Upper lobe of right lung (tissue), 1 donor: ENCODE data around the gene CRMP1. TPM values are rescaled to one million over a fixed set of nuclear protein-coding genes. Genes with fewer than 3 reads are reported as not detected.

ENCODE experiments used
- ATAC-seq: fragments of 200-7000 bp; cut with Tn5 transposase; one replicate; pipeline ENCODE4 v1.9.1; 2020; ENCODE audit warnings: mild to moderate bottlenecking, moderate library complexity
- DNase-seq: peaks from one replicate; pipeline ENCODE4 v3.0.0-alpha.2; 2020
- H3K27ac ChIP-seq: fragments of 200-600 bp; one replicate; pipeline ENCODE4 v1.8.0; 2022
- H3K27me3 ChIP-seq: fragments of 200-600 bp; one replicate; pipeline ENCODE4 v1.8.0; 2022; ENCODE audit warnings: mild to moderate bottlenecking
- H3K36me3 ChIP-seq: fragments of 200-600 bp; one replicate; pipeline ENCODE4 v1.8.0; 2022
- H3K4me1 ChIP-seq: fragments of 200-600 bp; one replicate; pipeline ENCODE4 v1.8.0; 2022
- H3K4me3 ChIP-seq: fragments of 200-600 bp; one replicate; pipeline ENCODE4 v1.8.0; 2022; ENCODE audit warnings: mild to moderate bottlenecking
- H3K9me3 ChIP-seq: fragments of 200-600 bp; one replicate; pipeline ENCODE4 v1.8.0; 2022
- intact Hi-C: fragments of 100-400 bp; cut with DNase I; formaldehyde crosslinking; loops from one replicate; pipeline ENCODE4 v1.11.0; 2022
- total RNA-seq: library from RNA; stranded (reverse); fragmentation: NEBNext Ultra II Directional; extraction: Animal tissue kit (Norgen Biotek cat#: 25700); gene quantifications from one replicate; pipeline ENCODE4 v1.2.1, GENCODE V29; 2021
- TF ChIP-seq, protein P1 (sequence below): fragments of 200-600 bp; IDR thresholded peaks from one replicate; pipeline ENCODE4 v1.8.0; 2022; ENCODE audit warnings: antibody characterized with exemption
- donor health status: DM: no; HTN: yes; CAD: no; lungs with severe emphysema.

The CRMP1 gene
- total RNA-seq, 1 donor from 2014 or later, result 6.1 TPM

DNA sequence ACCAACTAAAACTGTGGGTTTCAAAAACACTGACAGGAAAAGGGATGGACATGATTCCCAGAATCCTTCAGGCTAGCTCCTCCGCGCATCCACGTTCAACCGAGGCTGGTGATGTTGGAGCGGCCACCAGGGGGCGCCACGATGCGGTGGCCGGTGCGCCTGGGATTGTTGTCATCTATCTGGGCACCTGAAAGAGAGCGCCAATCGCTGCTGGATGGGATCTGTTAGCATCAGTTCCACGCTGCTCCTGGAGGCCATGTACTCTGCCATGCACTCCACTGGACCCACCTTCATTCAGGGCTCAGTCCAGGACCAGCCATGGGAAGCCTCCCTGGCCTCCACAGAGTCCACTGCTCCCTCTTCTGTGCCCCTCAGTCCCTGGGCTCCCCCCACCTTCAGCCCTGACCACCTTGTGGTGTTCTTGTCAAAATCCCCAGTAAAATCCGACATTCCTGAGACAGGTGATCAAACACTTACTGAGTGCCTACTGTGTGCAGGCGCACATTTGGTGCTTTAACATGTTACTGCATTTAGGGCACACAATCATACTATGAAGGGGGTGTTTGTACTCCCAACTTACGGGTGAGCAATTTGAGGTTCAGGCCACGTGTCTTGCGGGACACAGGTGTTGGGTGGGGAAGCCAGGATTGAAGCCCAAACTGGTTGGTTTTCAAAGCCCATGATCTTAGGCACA lies 71.1 kb downstream of the CRMP1 start:
- peaks cover 10% of the 10 kb centered on the region for H3K36me3 ChIP-seq
- H3K9me3 ChIP-seq, result no peaks in the 10 kb centered on the region
- no peak overlapping the region for H3K27ac ChIP-seq
- ATAC-seq, result peak; percentile 14
- H3K4me3 ChIP-seq, result no peak overlapping the region
- DNase-seq, result no peak
- TF ChIP-seq, protein P1, sequence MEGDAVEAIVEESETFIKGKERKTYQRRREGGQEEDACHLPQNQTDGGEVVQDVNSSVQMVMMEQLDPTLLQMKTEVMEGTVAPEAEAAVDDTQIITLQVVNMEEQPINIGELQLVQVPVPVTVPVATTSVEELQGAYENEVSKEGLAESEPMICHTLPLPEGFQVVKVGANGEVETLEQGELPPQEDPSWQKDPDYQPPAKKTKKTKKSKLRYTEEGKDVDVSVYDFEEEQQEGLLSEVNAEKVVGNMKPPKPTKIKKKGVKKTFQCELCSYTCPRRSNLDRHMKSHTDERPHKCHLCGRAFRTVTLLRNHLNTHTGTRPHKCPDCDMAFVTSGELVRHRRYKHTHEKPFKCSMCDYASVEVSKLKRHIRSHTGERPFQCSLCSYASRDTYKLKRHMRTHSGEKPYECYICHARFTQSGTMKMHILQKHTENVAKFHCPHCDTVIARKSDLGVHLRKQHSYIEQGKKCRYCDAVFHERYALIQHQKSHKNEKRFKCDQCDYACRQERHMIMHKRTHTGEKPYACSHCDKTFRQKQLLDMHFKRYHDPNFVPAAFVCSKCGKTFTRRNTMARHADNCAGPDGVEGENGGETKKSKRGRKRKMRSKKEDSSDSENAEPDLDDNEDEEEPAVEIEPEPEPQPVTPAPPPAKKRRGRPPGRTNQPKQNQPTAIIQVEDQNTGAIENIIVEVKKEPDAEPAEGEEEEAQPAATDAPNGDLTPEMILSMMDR, result peak; percentile 68
- intact Hi-C loops, result loop anchor here (10.0 kb wide), 1 partner anchor 153 kb away; no protein-coding TSS in a partner anchor
- H3K4me1 ChIP-seq, result peaks cover 1% of the 10 kb centered on the region
- no peaks in the 10 kb centered on the region for H3K27me3 ChIP-seq

DNA sequence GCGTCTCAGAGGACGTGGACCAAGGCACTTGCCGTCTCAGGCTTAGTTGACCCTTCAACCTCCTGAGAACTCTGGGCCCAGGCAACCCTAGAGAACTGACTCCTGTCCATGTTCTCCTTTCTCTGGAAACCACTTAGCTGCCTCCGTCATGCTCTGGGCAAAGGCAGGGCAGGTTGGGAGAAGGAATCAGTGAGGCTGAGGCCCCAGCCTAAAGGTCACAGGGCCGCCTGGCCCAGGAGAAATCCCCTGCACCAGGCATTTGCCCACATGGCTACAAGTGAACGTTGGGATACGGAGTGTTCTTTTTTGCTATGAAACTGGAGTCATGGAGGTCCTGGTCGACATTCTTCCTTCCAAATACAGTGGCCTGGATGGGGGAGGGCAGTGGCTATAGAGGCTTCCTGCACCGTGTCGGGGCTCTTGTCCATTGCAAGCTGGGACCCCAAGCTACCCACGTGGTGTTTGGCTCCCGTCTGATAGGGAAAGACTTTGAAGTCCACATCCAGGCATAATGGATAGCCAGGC lies 76.0 kb downstream of the CRMP1 start:
- Histone ChIP-seq H3K9me3 (no peaks in the 10 kb centered on the region), H3K27ac (no peak overlapping the region), H3K36me3 (peaks cover 10% of the 10 kb centered on the region), H3K4me3 (no peak overlapping the region), H3K4me1 (no peaks in the 10 kb centered on the region), H3K27me3 (no peaks in the 10 kb centered on the region)
- DNase-seq, result peak; percentile 38
- no peak for ATAC-seq
- TF ChIP-seq, protein P1, result no peak
- intact Hi-C loops, result no loop called here

DNA sequence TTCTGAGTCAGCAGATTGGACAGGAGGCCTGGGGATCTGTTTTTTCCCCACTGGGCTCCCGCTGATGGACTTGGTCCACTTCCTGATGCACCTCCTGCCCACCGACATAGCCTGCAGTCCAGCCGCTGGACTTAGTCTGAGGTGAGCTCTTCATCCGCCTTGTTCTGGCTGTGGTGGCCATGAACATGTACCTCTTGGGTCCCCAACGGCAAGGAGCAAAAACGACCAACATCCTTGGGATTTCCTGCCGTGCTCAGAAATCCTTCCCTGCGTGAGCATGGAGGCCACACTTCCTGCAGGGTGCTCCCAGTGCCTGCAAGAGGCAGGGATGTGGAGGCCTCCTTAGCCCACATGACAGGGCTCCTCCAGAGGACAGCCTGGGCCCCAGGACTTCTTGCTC lies 76.8 kb downstream of the CRMP1 start:
- Histone ChIP-seq H3K27ac (no peak overlapping the region), H3K36me3 (peaks cover 13% of the 10 kb centered on the region), H3K4me3 (no peak overlapping the region), H3K4me1 (no peaks in the 10 kb centered on the region), H3K9me3 (no peaks in the 10 kb centered on the region), H3K27me3 (no peaks in the 10 kb centered on the region)
- DNase-seq (peak; percentile 29), ATAC-seq (no peak)
- TF ChIP-seq, protein P1, result no peak
- intact Hi-C loops, result no loop called here

DNA sequence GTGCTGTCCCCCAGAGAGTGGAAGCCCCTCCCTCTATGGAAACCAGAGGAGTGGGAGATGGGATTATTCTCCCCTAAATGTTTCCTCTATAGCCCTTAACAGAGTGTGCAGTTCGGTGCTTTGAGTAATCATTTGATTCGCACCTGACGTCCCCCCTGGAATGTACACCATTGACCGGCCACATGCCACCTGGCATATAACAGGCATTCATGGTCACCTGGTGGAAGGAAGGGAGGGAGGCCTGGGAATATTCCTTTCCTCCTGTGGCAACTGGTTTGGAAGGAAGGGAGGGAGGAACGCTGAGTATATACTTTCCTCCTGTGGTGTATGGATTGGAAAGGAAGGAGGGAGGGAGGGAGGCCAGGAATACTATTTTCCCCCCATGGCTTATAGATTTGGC lies 77.2 kb downstream of the CRMP1 start:
- peak; percentile 20 for DNase-seq
- ATAC-seq, result no peak
- Histone ChIP-seq H3K27me3 (no peaks in the 10 kb centered on the region), H3K36me3 (peaks cover 16% of the 10 kb centered on the region), H3K27ac (no peak overlapping the region), H3K4me3 (no peak overlapping the region), H3K4me1 (no peaks in the 10 kb centered on the region), H3K9me3 (no peaks in the 10 kb centered on the region)
- intact Hi-C loops, result no loop called here
- TF ChIP-seq, protein P1, result no peak

DNA sequence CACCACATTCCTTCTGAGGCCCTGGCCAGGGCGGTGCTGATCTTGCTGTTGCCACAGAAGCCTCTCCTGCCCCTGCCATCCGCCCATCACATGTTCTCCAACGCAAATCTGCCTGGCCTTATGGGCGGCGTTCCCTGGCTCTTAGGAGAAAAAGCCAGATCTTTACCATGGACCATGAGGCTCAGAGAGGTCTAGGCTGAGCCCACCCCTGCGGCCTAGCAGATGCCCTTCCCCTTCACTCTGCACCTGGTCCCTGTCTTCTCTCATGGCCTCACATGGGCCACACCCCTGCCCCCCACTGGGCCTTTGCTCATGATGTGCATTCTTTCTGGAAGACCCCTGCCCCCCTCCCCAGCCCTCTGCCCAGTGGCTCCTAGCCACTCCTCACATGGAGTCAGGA lies 78.5 kb downstream of the CRMP1 start:
- peaks cover 10% of the 10 kb centered on the region for H3K36me3 ChIP-seq
- no peaks in the 10 kb centered on the region for H3K27me3 ChIP-seq
- TF ChIP-seq, protein P1, result no peak
- no peak overlapping the region for H3K27ac ChIP-seq
- no peaks in the 10 kb centered on the region for H3K4me1 ChIP-seq
- no peak overlapping the region for H3K4me3 ChIP-seq
- DNase-seq (no peak), ATAC-seq (no peak)
- no peaks in the 10 kb centered on the region for H3K9me3 ChIP-seq
- intact Hi-C loops, result no loop called here
